GM12874 (cell line): Measurements from ENCODE around the gene SLC26A11.

Experiments
- TF ChIP-seq, protein P1 (sequence below): IDR thresholded peaks from 2 replicates; pipeline ENCODE4 v1.5.1; 2011; ENCODE audit warnings: low read depth, mild to moderate bottlenecking, control low read depth, low read length, moderate library complexity; ENCODE audit not compliant: insufficient read depth

Gene SLC26A11

DNA sequence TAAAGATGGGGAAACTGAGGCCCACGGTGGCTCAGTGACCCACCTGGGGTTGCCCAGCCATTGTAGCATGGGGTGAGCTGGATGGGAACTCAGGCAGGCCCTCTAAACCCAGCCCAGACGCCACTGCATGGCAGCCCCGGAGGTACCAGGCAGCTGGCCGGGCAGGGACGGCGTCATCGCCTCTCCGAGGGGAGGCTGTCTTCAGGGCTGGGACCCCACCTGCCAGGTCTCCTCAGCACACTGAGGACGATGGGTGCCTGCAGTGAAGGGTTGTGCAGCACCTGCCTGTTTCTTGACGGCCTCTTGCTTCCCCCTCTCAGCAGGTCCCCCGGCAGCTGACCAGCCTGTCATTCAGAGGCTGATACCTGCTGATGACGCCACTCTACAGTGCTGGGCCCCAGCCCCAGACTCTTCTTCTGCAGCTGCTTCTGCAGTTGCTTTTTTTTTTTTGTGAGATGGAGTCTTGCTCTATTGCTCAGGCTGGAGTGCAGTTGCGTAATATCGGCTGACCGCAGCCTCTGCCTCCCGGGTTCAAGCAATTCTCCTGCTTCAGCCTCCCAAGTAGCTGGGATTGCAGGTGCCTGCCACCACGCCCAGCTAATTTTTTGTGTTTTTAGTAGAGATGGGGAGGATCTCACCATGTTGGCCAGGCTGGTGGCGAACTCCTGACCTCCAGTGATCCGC lies 65.2 kb downstream of the SLC26A11 start:
- TF ChIP-seq, protein P1, sequence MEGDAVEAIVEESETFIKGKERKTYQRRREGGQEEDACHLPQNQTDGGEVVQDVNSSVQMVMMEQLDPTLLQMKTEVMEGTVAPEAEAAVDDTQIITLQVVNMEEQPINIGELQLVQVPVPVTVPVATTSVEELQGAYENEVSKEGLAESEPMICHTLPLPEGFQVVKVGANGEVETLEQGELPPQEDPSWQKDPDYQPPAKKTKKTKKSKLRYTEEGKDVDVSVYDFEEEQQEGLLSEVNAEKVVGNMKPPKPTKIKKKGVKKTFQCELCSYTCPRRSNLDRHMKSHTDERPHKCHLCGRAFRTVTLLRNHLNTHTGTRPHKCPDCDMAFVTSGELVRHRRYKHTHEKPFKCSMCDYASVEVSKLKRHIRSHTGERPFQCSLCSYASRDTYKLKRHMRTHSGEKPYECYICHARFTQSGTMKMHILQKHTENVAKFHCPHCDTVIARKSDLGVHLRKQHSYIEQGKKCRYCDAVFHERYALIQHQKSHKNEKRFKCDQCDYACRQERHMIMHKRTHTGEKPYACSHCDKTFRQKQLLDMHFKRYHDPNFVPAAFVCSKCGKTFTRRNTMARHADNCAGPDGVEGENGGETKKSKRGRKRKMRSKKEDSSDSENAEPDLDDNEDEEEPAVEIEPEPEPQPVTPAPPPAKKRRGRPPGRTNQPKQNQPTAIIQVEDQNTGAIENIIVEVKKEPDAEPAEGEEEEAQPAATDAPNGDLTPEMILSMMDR: no peak

DNA sequence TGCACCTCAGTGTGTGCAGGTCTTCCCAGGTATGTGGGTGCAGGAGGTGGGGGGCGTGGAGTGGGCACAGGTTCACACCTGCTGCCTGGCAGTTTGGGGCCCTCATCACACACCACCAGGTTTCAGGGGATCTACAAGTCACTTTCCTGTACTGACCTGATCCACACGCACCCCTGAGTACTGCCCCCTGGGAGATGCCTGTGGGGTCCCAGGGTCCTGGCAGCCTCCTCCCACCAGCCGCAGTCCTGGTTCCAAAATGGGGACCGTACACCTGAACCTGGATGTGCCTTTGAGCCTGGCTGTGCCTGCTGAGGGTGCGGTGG lies 66.4 kb downstream of the SLC26A11 start:
- TF ChIP-seq, protein P1: no peak

DNA sequence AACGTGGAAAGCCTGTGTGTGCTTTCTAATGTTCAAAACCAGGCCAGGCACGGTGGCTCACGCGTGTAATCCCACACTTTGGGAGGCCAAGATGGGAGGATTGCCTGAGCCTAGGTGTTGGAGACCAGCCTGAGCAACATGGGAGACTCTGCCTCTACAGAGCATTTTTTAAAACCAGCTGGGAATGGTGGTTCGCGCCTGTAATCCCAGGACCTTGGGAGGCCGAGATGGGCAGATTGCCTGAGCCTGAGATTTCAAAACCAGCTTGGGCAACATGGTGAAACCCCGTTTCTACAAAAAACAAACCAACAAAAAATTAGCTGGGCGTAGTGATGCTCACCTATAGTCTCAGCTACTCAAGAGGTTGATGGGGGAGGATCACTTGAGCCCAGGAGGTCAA lies 66.8 kb downstream of the SLC26A11 start:
- TF ChIP-seq, protein P1: no peak

DNA sequence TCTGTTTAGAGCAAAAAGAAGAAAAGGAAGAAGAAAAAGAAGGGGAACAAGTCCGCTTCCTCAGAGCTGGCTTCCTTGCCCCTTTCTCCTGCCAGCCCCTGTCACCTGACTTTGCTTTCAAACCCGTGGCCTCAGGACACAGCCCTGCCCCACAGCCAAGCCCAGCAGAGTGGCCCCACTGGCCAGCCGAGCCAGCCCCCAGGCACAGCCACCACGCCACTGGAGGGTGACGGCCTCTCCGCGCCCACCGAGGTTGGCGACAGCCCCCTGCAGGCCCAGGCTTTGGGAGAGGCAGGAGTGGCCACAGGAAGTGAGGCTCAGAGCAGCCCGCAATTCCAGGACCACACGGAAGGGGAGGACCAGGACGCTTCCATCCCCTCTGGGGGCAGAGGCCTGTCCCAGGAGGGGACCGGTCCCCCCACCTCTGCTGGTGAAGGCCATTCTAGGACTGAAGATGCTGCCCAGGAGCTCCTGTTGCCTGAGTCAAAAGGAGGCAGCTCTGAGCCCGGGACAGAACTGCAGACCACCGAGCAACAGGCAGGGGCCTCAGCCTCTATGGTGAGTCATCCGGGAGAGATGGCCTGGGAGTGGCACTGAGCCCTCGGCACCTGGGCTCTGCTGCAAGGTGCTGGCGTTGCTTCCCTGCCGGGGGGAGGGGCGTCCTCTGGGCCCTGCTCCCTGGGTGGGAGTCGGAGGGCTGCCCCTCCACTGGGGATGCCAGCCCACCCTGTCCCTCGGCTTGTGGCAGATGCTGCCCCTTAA lies 67.8 kb downstream of the SLC26A11 start:
- TF ChIP-seq, protein P1: no peak

DNA sequence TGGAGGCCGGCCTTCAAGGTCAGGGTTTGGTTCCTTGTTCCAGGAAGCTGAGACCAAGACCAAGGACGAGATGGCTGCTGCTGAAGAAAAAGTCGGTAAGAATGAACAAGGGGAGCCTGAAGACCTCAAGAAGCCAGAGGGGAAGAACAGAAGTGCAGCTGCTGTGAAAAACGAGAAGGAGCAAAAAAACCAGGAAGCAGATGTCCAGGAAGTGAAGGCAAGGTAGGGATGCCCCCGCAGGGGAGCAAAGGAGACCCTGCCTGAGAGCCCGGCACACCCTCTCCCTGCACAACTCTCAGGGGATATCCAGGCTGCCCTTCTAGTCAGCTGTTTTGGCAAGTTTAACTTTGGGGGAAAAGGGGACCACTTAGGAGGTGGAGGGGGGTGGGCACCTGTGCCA lies 69.4 kb downstream of the SLC26A11 start:
- TF ChIP-seq, protein P1: no peak

DNA sequence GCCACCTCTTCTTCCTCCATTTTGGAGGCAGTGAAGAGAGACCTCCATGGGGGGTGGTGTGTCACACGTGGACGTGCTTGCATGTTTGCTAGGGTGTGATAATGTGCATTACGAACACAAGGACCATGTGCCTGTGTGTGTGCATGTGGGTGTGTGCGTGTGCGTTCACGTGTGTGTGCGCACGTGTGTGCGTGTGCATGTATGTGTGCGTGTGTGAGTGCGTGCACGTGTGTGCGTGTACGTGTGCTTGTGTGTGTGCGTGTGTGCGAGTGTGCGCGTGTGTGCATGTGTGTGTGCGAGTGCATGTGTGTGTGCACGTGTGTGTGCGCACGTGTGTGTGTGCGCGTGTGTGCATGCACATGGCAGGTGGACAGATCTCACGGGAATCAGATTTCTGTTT lies 69.9 kb downstream of the SLC26A11 start:
- TF ChIP-seq, protein P1: no peak

DNA sequence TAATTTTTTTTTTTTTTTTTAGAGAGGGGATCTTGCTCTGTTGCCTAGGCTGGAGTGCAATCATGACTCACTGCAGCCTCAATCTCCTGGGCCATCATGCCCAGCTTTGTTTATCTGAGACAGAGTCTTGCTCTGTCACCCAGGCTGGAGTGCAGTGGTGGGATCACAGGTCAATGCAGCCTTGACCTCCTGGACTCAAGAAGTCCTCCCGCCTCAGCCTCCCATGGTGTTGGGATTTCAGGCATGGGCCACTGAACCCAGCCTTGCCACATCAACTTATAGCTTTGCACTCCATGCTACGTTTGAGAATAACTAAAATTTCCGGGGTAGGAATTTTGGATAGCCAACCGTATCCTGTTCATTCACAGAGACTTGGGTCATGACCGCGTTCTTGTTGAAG lies 71.0 kb downstream of the SLC26A11 start:
- TF ChIP-seq, protein P1: no peak
